GM18907 (cell line): Measurements from ENCODE around the gene MAPK8IP1.

ENCODE experiments used
- ATAC-seq: cut with Tn5 transposase; IDR thresholded peaks from one replicate; pipeline ENCODE4 v1.9.1; 2021; ENCODE audit warnings: mild to moderate bottlenecking, moderate library complexity; ENCODE audit not compliant: unreplicated experiment

The MAPK8IP1 gene

DNA sequence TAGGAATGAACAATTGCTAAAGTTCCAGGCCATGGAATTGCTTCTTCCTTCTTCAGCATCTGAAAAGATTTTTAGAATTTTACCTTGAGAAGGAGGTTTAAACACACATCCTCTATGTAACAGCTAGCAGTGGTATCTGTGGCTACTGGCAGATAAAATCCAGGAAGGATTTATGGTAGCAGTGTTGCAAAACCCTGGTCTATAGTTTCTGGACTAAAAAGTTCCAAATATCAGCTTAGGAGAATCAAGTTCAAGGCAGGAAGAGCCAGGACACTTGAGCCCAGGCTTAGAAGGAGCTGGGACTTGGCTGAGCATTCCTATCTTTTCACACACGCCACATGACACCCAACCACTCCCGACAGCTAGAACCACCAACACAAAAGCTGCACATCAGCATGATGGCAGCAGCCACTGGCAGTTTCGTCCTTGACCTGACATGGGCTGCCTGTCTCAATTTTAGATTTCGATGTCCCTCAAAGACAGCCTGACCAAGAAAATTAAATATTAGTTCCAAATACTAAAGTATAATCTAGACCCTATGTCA lies 51.1 kb downstream of the MAPK8IP1 start:
- ATAC-seq: no peak

DNA sequence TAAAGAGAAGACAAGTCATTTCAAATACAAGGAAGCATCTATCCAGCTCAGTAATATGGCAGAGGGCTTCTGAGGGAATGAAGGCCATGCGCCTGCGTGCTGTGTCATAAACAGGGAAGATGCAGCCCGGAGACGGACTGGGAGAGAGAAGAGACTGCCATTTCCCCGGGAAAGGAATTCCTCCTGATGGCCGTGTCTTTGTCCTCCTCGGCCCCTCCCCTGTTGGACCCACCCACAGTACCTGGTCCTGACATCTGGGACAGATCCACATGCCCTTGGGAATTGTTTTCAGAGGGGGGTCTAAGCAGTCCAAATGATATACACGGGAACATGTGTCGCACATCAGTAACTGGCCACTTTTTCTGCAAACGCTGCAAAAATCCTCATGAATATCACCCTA lies 52.5 kb downstream of the MAPK8IP1 start:
- no peak for ATAC-seq

- ATAC-seq: no peak
These were observed 54.4 kb downstream of the MAPK8IP1 start for GRCh38 chr11:45939836-45940235.

- no peak for ATAC-seq
These were observed 55.8 kb downstream of the MAPK8IP1 start for GRCh38 chr11:45941285-45941684.

DNA sequence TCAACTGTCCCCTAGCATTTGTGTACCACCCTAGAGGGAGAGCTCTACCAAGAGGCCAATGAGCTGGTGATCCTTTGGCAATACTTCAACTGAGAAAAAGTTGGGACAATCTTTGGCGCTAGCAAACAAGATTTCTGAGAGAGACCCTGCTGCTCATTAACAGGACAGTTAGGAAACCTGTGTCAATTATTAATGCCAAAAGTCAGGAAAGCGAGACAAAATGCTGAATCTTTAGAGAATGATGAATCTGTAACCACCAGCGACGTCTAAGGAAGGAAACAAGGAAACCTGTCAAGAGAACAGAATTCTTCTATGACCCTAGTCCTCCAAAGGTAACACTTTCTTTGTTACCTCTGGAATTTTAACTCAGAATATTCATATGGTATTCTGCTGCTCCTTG lies 56.9 kb downstream of the MAPK8IP1 start:
- no peak for ATAC-seq

DNA sequence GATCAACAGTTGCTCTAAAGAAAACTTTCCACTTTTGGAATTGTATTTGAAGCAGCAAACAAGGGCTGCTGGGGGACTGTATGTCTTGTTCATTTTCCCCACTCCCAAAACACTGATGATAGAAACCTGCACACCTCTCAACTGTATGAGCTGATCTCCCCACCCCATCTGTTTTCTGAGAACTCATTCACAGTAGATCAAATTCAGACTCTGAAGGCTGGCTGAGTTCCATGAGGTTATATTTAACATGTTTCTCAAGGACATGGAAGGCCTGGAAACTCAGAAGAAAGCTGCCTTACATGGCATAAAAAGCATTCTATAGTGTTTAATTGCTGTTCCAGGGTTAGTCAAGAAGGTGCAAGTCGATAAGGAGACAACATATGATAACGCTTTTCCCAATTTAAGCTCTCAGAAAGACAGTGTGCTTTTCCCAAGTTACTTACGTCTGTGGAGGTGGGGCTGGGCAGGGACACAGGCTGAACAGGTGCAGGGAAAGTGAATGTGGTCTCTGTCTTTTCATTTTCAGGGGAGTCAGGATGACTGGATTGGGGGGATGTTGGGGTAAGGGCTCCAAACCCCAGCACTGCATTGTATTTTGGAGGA lies 60.0 kb downstream of the MAPK8IP1 start:
- no peak for ATAC-seq

GRCh38 chr11:45947885-45948284 lies 62.4 kb downstream of the MAPK8IP1 start:
- no peak for ATAC-seq

DNA sequence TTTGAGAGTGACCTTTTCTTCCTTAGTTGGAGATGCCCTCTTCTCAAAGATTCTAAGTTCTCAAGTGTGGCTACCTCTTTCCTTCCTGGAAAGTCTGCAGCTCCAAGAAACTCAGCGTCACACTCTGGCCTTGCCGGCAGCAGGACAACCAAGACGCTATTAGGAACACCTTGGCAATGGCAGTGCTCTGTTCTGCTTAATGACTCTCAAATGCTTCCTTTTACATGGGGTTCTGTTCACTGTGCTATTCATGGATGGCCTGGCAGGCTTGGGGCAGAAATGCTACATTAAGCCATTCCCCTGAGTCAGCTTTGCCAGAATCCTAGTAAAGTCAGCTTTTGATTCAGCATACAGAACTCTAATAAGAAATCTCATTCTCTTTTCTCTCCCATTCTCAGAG lies 62.9 kb downstream of the MAPK8IP1 start:
- ATAC-seq: no peak

GRCh38 chr11:45949992-45950407 lies 64.5 kb downstream of the MAPK8IP1 start:
- no peak for ATAC-seq
